Tibial nerve (tissue), 4 donors: ENCODE results near the gene PPME1.

ENCODE experiments used
- EP300 ChIP-seq, 2 donors: sonication (generic); formaldehyde crosslinking; IDR thresholded peaks; one replicate each; pipeline ENCODE4 v1.6.1; 2017; ENCODE audit warnings: antibody characterized with exemption in 2 of 2, mild to moderate bottlenecking in 1 of 2
- TF ChIP-seq, protein P1 (sequence below), 5 experiments: fragments of 200-600 bp in 3 of 5; fragments of 450-650 bp in 2 of 5; sonication (generic) in 3 of 5; IDR thresholded peaks; one replicate each; pipeline ENCODE4 v1.5.1; 2016 to 2019; ENCODE audit warnings: antibody characterized with exemption in 5 of 5, mild to moderate bottlenecking in 3 of 5, moderate library complexity in 2 of 5

DNA sequence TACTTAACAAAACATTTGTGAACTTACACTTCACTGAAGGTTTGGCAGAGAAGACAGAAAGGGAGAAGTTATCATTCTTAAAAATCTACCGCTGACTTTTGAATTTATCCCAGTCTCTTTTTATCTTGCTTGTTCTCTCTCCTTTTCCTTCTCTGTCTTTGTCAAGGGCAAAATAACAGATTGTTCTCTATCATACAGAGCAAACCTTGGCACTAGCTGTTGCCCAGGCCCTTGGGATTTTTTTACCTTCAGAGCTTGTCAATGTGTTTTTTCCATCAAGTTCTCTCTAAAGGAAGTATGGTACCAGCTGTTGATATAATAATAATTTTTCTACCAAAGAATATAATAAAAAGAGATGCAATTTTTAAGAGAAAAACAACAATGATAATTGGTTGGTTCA lies 67.2 kb downstream of the PPME1 start:
- no peak for TF ChIP-seq EP300 (IDR thresholded peaks at IDR 0.05)
- TF ChIP-seq, protein P1, sequence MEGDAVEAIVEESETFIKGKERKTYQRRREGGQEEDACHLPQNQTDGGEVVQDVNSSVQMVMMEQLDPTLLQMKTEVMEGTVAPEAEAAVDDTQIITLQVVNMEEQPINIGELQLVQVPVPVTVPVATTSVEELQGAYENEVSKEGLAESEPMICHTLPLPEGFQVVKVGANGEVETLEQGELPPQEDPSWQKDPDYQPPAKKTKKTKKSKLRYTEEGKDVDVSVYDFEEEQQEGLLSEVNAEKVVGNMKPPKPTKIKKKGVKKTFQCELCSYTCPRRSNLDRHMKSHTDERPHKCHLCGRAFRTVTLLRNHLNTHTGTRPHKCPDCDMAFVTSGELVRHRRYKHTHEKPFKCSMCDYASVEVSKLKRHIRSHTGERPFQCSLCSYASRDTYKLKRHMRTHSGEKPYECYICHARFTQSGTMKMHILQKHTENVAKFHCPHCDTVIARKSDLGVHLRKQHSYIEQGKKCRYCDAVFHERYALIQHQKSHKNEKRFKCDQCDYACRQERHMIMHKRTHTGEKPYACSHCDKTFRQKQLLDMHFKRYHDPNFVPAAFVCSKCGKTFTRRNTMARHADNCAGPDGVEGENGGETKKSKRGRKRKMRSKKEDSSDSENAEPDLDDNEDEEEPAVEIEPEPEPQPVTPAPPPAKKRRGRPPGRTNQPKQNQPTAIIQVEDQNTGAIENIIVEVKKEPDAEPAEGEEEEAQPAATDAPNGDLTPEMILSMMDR (IDR thresholded peaks at IDR 0.05) = no peak
